ENCODE measurements around the gene TFB1M.

The TFB1M gene

GRCh38 chr6:155313602-155314091 lies 637 bp downstream of the TFB1M start:
- TF ChIP-seq, protein P1, sequence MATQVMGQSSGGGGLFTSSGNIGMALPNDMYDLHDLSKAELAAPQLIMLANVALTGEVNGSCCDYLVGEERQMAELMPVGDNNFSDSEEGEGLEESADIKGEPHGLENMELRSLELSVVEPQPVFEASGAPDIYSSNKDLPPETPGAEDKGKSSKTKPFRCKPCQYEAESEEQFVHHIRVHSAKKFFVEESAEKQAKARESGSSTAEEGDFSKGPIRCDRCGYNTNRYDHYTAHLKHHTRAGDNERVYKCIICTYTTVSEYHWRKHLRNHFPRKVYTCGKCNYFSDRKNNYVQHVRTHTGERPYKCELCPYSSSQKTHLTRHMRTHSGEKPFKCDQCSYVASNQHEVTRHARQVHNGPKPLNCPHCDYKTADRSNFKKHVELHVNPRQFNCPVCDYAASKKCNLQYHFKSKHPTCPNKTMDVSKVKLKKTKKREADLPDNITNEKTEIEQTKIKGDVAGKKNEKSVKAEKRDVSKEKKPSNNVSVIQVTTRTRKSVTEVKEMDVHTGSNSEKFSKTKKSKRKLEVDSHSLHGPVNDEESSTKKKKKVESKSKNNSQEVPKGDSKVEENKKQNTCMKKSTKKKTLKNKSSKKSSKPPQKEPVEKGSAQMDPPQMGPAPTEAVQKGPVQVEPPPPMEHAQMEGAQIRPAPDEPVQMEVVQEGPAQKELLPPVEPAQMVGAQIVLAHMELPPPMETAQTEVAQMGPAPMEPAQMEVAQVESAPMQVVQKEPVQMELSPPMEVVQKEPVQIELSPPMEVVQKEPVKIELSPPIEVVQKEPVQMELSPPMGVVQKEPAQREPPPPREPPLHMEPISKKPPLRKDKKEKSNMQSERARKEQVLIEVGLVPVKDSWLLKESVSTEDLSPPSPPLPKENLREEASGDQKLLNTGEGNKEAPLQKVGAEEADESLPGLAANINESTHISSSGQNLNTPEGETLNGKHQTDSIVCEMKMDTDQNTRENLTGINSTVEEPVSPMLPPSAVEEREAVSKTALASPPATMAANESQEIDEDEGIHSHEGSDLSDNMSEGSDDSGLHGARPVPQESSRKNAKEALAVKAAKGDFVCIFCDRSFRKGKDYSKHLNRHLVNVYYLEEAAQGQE (IDR thresholded peaks at IDR 0.05; ENCODE audit: insufficient read depth in 1 of 2, low read depth in 2 of 2, low read length in 2 of 2), result no peak
- TF ChIP-seq POLR2AphosphoS5 (IDR thresholded peaks at IDR 0.05; ENCODE audit: low read depth, low read length), result no peak
- TF ChIP-seq SIN3A (IDR thresholded peaks at IDR 0.05; ENCODE audit: borderline replicate concordance, insufficient read depth, low read length), result peak; percentile 73; the same call in 1 of the 2 replicates
- TF ChIP-seq TAF1 (IDR thresholded peaks at IDR 0.05; ENCODE audit: borderline replicate concordance, insufficient read depth, low read length), result no peak
- TF ChIP-seq FOXP2 (optimal IDR thresholded peaks at IDR 0.05; ENCODE audit: borderline replicate concordance, extremely low read depth, extremely low read length, insufficient read depth), result no peak

DNA sequence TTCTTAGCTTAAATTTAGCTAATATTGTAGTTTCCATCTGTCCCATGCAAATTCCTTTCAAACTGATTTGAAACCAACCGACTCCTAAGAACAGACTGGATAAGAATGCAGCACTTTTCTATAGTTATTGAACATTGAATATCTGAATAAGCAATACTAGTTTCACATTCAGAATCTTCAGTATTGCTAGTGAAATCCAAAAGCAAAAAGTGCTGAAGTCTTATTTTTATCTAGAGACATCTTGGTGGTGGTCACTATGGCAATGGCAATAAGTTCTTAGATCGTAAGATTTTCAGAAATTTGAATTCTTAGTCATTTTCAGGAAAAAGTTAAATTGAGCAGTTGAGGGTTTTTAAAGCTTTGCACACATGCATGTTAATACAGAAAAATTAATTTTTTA lies 2.7 kb downstream of the TFB1M start:
- TF ChIP-seq TAF1 (IDR thresholded peaks at IDR 0.05; ENCODE audit: borderline replicate concordance, insufficient read depth, low read length) (no peak), SIN3A (IDR thresholded peaks at IDR 0.05; ENCODE audit: borderline replicate concordance, insufficient read depth, low read length) (no peak), POLR2AphosphoS5 (IDR thresholded peaks at IDR 0.05; ENCODE audit: low read depth, low read length) (no peak), FOXP2 (optimal IDR thresholded peaks at IDR 0.05; ENCODE audit: borderline replicate concordance, extremely low read depth, extremely low read length, insufficient read depth) (no peak)
- TF ChIP-seq, protein P1 (IDR thresholded peaks at IDR 0.05; ENCODE audit: insufficient read depth in 1 of 2, low read depth in 2 of 2, low read length in 2 of 2), result no peak

DNA sequence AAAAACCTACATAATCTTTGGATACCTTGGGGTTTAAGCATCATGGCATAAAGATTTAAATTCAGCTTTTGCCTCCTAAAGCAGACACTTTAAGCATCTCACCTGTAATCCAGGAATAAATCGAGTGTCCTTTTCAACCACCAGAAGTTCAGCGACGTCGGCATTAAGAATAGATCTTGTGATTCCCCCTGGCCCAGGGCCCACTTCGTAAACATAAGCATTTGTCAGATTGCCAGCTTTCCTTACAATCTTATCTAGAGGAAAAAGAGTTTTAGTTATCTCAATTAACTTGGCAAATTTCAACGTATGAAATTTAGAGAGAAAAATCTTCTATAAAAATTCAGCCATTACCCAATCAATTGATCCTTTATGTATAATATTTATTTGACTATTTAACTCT lies 3.2 kb downstream of the TFB1M start:
- TF ChIP-seq SIN3A (IDR thresholded peaks at IDR 0.05; ENCODE audit: borderline replicate concordance, insufficient read depth, low read length) (no peak), TAF1 (IDR thresholded peaks at IDR 0.05; ENCODE audit: borderline replicate concordance, insufficient read depth, low read length) (no peak), FOXP2 (optimal IDR thresholded peaks at IDR 0.05; ENCODE audit: borderline replicate concordance, extremely low read depth, extremely low read length, insufficient read depth) (no peak), POLR2AphosphoS5 (IDR thresholded peaks at IDR 0.05; ENCODE audit: low read depth, low read length) (no peak)
- TF ChIP-seq, protein P1 (IDR thresholded peaks at IDR 0.05; ENCODE audit: insufficient read depth in 1 of 2, low read depth in 2 of 2, low read length in 2 of 2), result no peak

DNA sequence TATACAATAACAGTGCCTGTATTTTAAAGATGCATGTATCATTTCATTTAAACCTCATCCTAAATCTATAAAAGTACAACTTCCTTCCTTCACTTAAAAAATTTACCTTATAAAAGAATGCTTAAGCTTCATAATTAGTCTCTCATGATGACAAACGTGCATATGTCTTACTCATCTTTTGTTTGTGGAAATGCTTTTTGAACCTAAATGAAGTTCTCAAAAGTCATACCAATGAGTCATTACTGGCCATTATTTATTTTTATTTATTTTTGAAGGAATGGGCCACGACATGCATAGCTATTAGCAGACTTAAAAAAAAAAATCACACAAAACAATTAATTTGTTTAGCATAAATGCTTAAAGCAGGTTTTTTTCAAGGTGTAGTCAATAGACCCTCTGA lies 3.7 kb downstream of the TFB1M start:
- TF ChIP-seq SIN3A (IDR thresholded peaks at IDR 0.05; ENCODE audit: borderline replicate concordance, insufficient read depth, low read length) (no peak), TAF1 (IDR thresholded peaks at IDR 0.05; ENCODE audit: borderline replicate concordance, insufficient read depth, low read length) (no peak), FOXP2 (optimal IDR thresholded peaks at IDR 0.05; ENCODE audit: borderline replicate concordance, extremely low read depth, extremely low read length, insufficient read depth) (no peak), POLR2AphosphoS5 (IDR thresholded peaks at IDR 0.05; ENCODE audit: low read depth, low read length) (no peak)
- TF ChIP-seq, protein P1 (IDR thresholded peaks at IDR 0.05; ENCODE audit: insufficient read depth in 1 of 2, low read depth in 2 of 2, low read length in 2 of 2), result no peak

GRCh38 chr6:155309150-155309549 lies 5.1 kb downstream of the TFB1M start:
- TF ChIP-seq, protein P1 (IDR thresholded peaks at IDR 0.05; ENCODE audit: insufficient read depth in 1 of 2, low read depth in 2 of 2, low read length in 2 of 2), result no peak
- TF ChIP-seq TAF1 (IDR thresholded peaks at IDR 0.05; ENCODE audit: borderline replicate concordance, insufficient read depth, low read length) (no peak), FOXP2 (optimal IDR thresholded peaks at IDR 0.05; ENCODE audit: borderline replicate concordance, extremely low read depth, extremely low read length, insufficient read depth) (no peak), SIN3A (IDR thresholded peaks at IDR 0.05; ENCODE audit: borderline replicate concordance, insufficient read depth, low read length) (no peak), POLR2AphosphoS5 (IDR thresholded peaks at IDR 0.05; ENCODE audit: low read depth, low read length) (no peak)
